HG03139 (cell line): ENCODE results near the gene NUP210.

Experiments used
- ATAC-seq: cut with Tn5 transposase; IDR thresholded peaks from one replicate; pipeline ENCODE4 v1.9.1; 2021; ENCODE audit not compliant: unreplicated experiment

The NUP210 gene

DNA sequence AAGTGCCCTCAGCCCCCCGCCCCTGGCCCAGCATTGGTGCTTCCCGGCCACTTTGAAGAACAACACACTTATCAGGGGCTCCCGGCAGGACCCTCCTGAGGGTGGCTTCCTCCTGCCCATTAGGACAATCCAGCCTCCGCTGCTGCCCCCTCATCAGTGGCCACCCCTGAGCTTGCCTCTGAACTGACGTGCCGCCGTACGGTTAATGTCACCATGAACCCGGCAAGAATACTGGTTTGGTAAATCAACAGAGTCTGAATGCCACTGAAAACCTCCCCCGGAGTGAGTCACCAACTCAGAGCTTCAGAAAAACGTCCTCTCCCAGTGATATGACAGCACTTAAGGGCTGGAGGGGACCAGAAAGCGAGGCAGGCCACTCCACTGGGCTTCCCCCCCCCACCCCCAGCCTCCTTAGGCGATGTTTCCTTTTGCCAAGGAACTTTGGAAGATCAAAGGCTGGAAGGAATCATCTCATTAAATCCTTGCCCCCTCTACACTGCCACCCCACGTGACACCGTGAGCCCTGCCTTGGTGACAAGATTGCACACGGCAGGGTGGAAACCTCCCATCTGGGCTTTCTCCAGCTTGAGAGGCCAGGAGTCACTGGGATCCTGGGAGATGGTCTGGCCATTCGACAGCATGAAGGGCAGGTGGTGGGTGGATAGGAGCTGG is 142.1 kb downstream of the NUP210 start:
- no peak for ATAC-seq

DNA sequence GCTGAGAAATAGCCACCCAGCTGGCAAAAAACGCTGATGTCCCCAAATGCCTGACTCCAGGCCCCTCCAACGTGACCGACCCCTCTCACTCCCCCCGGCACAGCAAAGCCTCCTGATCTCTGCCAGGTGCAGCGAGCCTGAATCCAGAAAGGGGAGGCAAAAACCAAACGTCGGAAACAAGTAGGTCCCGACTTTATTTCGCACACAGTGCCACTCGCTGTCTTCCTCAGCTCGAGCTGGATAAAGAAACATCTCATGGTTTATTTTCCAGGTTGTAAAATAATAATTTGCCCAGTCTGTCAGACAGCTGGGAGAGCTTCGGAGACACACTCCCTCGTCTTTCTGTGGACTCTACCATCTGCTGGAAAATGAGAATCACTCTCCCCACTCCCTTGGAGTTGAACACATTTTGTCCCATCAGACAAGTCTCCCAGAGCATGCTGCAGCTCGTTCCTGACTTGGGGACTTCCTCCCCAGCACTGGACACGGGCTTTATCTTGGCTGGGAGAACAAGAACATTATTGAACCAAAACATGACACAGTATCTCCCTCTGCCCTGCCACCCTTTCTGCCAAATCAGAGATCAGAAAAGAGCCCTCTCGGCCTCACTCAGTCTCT is 142.8 kb downstream of the NUP210 start:
- ATAC-seq, result no peak

DNA sequence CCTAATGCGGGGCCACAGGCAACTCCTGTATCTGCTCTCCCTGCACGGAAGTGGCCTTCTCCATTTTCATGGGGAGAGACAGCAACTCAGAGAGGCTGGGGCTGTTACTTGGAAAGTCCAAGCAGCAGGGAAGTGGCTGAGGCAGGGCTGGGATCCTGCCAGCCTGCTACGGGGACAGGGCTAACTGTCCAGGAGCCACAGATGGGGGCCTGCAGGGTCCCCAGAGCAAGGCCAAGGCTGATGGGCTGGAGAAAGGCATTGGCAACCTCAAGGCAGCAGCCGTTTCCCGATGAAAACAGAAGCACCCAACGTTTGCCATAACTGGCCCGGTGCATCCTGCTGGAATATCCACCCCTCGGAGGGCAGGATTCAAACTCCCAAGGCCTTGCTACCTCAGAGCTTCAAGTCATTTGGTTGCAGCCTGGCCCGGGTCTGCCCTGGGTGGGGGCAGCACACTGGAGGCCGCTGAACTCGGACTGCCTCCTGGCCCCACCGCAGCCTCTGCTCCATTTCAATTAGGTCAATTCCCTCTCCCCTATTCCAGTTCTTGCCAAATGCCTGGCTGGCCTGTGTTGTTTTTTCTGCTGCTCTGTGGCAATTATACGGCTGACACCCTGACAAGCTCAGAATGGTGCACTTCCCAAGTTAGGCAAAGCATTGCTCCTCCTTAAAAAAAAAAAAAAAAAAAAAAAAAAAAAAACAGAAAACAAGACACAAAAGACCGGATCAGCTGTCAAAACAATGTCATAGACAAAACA is 143.5 kb downstream of the NUP210 start:
- no peak for ATAC-seq

- ATAC-seq, result no peak
Measured at GRCh38 chr3:13275376-13276005, 144.6 kb downstream of the NUP210 start.

GRCh38 chr3:13274551-13275332 is 145.4 kb downstream of the NUP210 start:
- no peak for ATAC-seq

GRCh38 chr3:13274125-13274524 is 146.0 kb downstream of the NUP210 start:
- ATAC-seq, result no peak

DNA sequence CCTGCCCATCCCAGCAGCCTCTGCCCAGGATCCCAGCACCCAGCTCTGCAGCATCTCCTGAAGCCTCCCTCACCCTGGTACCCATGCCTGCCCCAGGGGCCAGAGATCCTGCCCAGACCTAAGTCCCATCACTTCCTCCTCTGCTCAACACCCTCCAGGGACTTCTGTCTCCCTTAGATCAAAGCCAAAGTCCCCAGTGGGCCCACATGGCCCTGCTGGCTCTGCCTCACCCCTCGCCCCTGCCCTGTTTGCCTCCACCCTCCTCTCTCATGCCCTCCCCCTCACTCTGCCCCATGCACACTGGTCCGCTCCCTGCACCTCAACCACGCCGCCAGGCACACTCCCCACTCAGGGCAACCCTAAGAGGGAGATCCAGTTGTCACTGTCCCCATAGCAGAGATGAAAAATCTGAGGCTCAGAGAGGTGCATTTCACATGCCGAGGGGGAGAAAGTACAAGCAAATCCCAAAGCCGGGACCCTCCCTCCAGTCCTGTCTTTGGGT is 146.5 kb downstream of the NUP210 start:
- ATAC-seq, result no peak

DNA sequence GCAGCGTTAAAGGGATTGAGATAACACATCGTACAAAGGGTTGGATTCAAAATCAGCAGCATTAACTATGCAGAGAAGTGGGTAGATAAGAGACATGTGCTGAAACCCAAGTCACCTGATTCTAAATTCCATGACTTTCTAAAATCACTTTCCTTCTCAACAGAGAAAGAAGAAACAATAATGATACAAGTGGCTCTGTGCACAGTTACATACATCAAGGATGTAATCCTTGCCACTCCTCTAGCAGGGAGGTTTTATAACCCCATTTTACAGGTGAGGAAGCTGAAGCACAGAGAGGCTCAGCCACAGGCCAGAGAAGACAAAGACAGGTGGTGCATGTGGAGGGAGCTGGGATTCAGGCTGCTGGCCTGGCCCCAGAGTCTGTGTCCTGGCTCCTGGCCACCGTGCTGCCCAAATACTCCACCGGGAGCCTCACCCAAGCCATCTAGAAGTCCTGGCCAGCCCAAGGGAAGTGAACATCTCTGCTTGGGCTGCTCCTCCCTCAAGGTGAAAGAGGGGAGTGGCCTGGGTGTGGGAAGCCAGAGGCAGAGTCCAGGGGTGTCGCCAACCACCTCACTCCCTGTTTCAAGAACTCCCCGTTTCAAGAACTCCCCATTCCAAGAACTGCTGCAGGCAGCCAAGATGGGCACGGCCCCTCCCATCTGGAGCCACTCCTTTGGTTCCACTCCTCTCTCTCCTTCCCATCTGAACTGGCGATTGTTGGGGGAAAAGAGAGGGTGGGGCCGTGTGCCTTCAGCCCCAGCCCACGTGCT is 147.1 kb downstream of the NUP210 start:
- no peak for ATAC-seq

GRCh38 chr3:13269711-13270378 is 150.3 kb downstream of the NUP210 start:
- no peak for ATAC-seq

- ATAC-seq, result no peak
Measured at GRCh38 chr3:13268961-13269441, 151.1 kb downstream of the NUP210 start.

GRCh38 chr3:13268120-13268519 is 152.0 kb downstream of the NUP210 start:
- no peak for ATAC-seq

- no peak for ATAC-seq
Measured at GRCh38 chr3:13266651-13267362, 153.3 kb downstream of the NUP210 start.
